ENCODE measurements around the gene PNLDC1. TPM values are rescaled to one million over a fixed set of nuclear protein-coding genes. Genes with fewer than 3 reads are reported as not detected.

PNLDC1 gene
- total RNA-seq, 2 donors from 2014 or later, result not detected

DNA sequence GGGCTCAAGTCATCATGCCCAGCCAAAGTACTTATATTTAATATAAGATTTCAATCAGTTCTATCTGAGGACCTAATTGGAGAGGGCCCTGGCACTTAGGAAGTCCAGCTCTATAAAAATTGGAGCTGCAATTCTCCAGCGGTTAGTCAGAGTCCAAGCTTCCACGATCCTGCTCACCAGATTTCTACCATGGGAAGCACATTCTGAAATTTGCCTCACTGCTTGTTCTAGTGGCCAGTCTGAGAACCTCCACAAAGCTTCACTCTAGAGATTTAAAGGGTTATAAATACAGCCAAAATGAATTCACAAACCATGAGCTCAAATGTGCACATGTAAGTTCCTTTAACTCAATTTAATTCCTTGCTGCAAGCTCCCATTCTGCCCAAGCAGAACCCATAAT is 33.5 kb downstream of the PNLDC1 start:
- Histone ChIP-seq H3K36me3 (ENCODE audit: control insufficient read depth, insufficient read depth, low read length) (no peaks in the 10 kb centered on the region), H3K4me3 (ENCODE audit: low read length) (no peak overlapping the region), H3K27ac (ENCODE audit: low read depth, low read length) (no peak overlapping the region), H3K9me3 (ENCODE audit: control insufficient read depth, low read length) (no peaks in the 10 kb centered on the region), H3K9ac (ENCODE audit: extremely low read depth, low read length, poor library complexity, severe bottlenecking) (no peak overlapping the region), H3K4me1 (ENCODE audit: control insufficient read depth, insufficient read depth, low read length) (peaks cover 6% of the 10 kb centered on the region), H3K27me3 (ENCODE audit: control insufficient read depth, insufficient read depth, low read length, poor library complexity, severe bottlenecking) (no peaks in the 10 kb centered on the region)
- Mint-ChIP-seq H3K27ac (no peak overlapping the region), H3K27me3 (ENCODE audit: insufficient read depth) (peaks cover 2% of the 10 kb centered on the region), H3K9me3 (no peaks in the 10 kb centered on the region), H3K4me1 (peaks cover 28% of the 10 kb centered on the region), H3K36me3 (ENCODE audit: low read depth) (no peaks in the 10 kb centered on the region), H3K4me3 (no peak overlapping the region)
- 95 to 96% methylated on average over 2 of the region's 2 CpGs for WGBS, 2 experiments (ENCODE audit: insufficient coverage in 1 of 2, insufficient read length in 1 of 2)
- no peak for DNase-seq
- TF ChIP-seq CTCF (conservative IDR thresholded peaks at IDR 0.05), result peak; percentile 13

DNA sequence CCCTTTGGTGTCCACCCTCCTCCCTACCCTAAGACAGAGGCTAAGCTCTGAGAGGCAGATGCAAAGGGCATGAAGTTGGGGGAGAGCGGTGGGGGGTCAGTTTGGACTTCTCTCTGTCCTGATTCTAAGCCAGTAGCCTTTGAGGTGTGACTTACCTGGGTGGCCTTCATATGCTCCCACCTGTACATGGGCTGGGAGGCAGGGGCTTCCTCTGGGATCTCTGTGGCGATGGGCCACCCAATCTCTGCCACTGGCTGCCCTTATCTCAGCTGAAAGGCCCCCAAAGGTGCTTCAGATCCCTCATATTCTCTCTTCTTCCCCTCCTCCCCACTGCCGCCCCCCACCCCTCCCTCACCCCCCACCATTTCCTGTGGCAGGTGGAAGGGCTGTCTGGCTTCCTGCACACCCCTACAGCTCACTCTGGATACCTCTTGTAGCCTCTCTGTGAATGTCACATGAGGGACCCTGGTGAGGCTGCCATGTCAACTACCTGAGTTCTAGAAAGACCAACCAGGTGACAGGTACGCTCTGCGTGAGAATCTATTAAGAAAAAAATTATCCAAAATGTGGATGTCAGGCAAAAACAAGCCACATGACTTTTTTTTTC is 34.0 kb downstream of the PNLDC1 start:
- H3K4me1 Mint-ChIP-seq, result peaks cover 28% of the 10 kb centered on the region
- no peak overlapping the region for H3K9ac ChIP-seq (ENCODE audit: extremely low read depth, low read length, poor library complexity, severe bottlenecking)

GRCh38 chr6:159836718-159837490 is 36.8 kb downstream of the PNLDC1 start:
- 93 to 95% methylated on average over 20 to 29 of the region's 29 CpGs for WGBS, 2 experiments (ENCODE audit: insufficient coverage in 1 of 2, insufficient read length in 1 of 2)
- H3K27ac Mint-ChIP-seq, result no peak overlapping the region
- Histone ChIP-seq H3K9me3 (ENCODE audit: control insufficient read depth, low read length) (no peaks in the 10 kb centered on the region), H3K36me3 (ENCODE audit: control insufficient read depth, insufficient read depth, low read length) (no peaks in the 10 kb centered on the region), H3K4me3 (ENCODE audit: low read length) (no peak overlapping the region), H3K27ac (ENCODE audit: low read depth, low read length) (no peak overlapping the region), H3K4me1 (ENCODE audit: control insufficient read depth, insufficient read depth, low read length) (no peaks in the 10 kb centered on the region), H3K27me3 (ENCODE audit: control insufficient read depth, insufficient read depth, low read length, poor library complexity, severe bottlenecking) (no peaks in the 10 kb centered on the region), H3K9ac (ENCODE audit: extremely low read depth, low read length, poor library complexity, severe bottlenecking) (no peak overlapping the region)
- H3K9me3 Mint-ChIP-seq, result no peaks in the 10 kb centered on the region
- H3K4me1 Mint-ChIP-seq, result peaks cover 11% of the 10 kb centered on the region
- no peak overlapping the region for H3K4me3 Mint-ChIP-seq
- no peaks in the 10 kb centered on the region for H3K27me3 Mint-ChIP-seq (ENCODE audit: insufficient read depth)
- TF ChIP-seq CTCF (conservative IDR thresholded peaks at IDR 0.05), result no peak
- H3K36me3 Mint-ChIP-seq (ENCODE audit: low read depth), result no peaks in the 10 kb centered on the region
- DNase-seq, result no peak

More for the DNA sequence above, 34.0 kb downstream of the PNLDC1 start:
- Mint-ChIP-seq H3K27me3 (ENCODE audit: insufficient read depth) (peaks cover 2% of the 10 kb centered on the region), H3K4me3 (no peak overlapping the region), H3K27ac (no peak overlapping the region), H3K9me3 (no peaks in the 10 kb centered on the region), H3K36me3 (ENCODE audit: low read depth) (no peaks in the 10 kb centered on the region)
- H3K4me1 ChIP-seq (ENCODE audit: control insufficient read depth, insufficient read depth, low read length), result peaks cover 6% of the 10 kb centered on the region
- DNase-seq, result no peak
- H3K4me3 ChIP-seq (ENCODE audit: low read length), result no peak overlapping the region
- TF ChIP-seq CTCF (conservative IDR thresholded peaks at IDR 0.05), result no peak
- no peaks in the 10 kb centered on the region for H3K27me3 ChIP-seq (ENCODE audit: control insufficient read depth, insufficient read depth, low read length, poor library complexity, severe bottlenecking)
- no peaks in the 10 kb centered on the region for H3K36me3 ChIP-seq (ENCODE audit: control insufficient read depth, insufficient read depth, low read length)
- no peak overlapping the region for H3K27ac ChIP-seq (ENCODE audit: low read depth, low read length)
- H3K9me3 ChIP-seq (ENCODE audit: control insufficient read depth, low read length), result no peaks in the 10 kb centered on the region
- 90 to 100% methylated on average over 3 to 4 of the region's 5 CpGs for WGBS, 2 experiments (ENCODE audit: insufficient coverage in 1 of 2, insufficient read length in 1 of 2)

All from endodermal cell (in vitro differentiated cells).